GM20431 (cell line): ENCODE data around the gene PROSER2.

Experiments
- in situ Hi-C: fragments of 300-500 bp; cut with MseI, MboI; formaldehyde crosslinking; loops from one replicate; pipeline ENCODE4 v1.15.0; 2020; ENCODE audit warnings: low sequenced_read_pairs; ENCODE audit not compliant: unreplicated experiment

Gene PROSER2

GRCh38 chr10:11861811-11862428 lies 38.8 kb downstream of the PROSER2 start:
- in situ Hi-C loops = no loop called here

GRCh38 chr10:11863353-11864109 lies 40.4 kb downstream of the PROSER2 start:
- in situ Hi-C loops = no loop called here

GRCh38 chr10:11864727-11865126 lies 41.6 kb downstream of the PROSER2 start:
- in situ Hi-C loops = no loop called here

- in situ Hi-C loops = no loop called here
These were observed 42.4 kb downstream of the PROSER2 start for GRCh38 chr10:11865561-11865960.

GRCh38 chr10:11866199-11866925 lies 43.2 kb downstream of the PROSER2 start:
- in situ Hi-C loops = no loop called here

- in situ Hi-C loops = no loop called here
These were observed 46.1 kb downstream of the PROSER2 start for GRCh38 chr10:11869219-11869618.

GRCh38 chr10:11869743-11870460 lies 46.7 kb downstream of the PROSER2 start:
- in situ Hi-C loops = no loop called here

- in situ Hi-C loops = no loop called here
These were observed 47.3 kb downstream of the PROSER2 start for GRCh38 chr10:11870461-11870780.

- in situ Hi-C loops = no loop called here
These were observed 47.8 kb downstream of the PROSER2 start for GRCh38 chr10:11870900-11871400.

GRCh38 chr10:11871466-11871865 lies 48.3 kb downstream of the PROSER2 start:
- in situ Hi-C loops = no loop called here

GRCh38 chr10:11874568-11875493 lies 51.7 kb downstream of the PROSER2 start:
- in situ Hi-C loops = no loop called here

- in situ Hi-C loops = no loop called here
These were observed 52.5 kb downstream of the PROSER2 start for GRCh38 chr10:11875494-11876281.

- in situ Hi-C loops = no loop called here
These were observed 53.2 kb downstream of the PROSER2 start for GRCh38 chr10:11876324-11876723.

- in situ Hi-C loops = no loop called here
These were observed 53.8 kb downstream of the PROSER2 start for GRCh38 chr10:11876805-11877590.

- in situ Hi-C loops = no loop called here
These were observed 54.4 kb downstream of the PROSER2 start for GRCh38 chr10:11877591-11877905.

GRCh38 chr10:11878776-11879175 lies 55.6 kb downstream of the PROSER2 start:
- in situ Hi-C loops = no loop called here

GRCh38 chr10:11879387-11880094 lies 56.4 kb downstream of the PROSER2 start:
- in situ Hi-C loops = no loop called here
